ENCODE measurements around the gene SEMA3B.
"Not testable (repeated sequence)": the region's sequence is repeated elsewhere in the genome, so short reads cannot be mapped to it uniquely, and the experiment has no call there.

The SEMA3B gene

GRCh38 chr3:50268703-50269451 lies at the start of gene SEMA3B:
Gene SEMA3B (plus strand): TSS chr3:50269147. CDS start chr3:50269241, 94 bp downstream.
- no peak for DNase-seq (ENCODE audit: low read depth)

- DNase-seq (ENCODE audit: low read depth), result no peak
Observed at GRCh38 chr3:50219285-50219684, 49.7 kb upstream of the SEMA3B start.

DNA sequence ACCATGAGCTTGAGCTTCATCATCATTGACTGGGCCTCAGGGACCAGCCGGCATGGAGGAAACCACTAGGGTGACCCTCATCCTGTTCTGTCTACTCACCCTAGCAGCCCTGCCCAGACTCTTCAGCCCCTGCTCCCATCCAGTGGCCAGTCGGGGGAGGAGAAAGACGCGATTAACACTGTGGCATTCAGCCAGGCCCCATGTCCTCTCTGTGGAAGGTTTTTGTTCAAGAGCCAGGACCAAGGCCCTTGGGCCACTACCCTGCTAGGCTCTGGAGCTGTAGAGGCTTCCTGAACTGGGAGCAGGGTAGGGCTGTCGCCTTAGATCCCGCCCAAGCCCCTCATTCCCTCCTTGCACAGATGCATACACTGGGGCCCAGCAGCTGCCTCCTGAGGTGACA lies 48.8 kb upstream of the SEMA3B start:
- DNase-seq (ENCODE audit: low read depth), result no peak

GRCh38 chr3:50221051-50221410 lies 47.9 kb upstream of the SEMA3B start:
- no peak for DNase-seq (ENCODE audit: low read depth)

DNA sequence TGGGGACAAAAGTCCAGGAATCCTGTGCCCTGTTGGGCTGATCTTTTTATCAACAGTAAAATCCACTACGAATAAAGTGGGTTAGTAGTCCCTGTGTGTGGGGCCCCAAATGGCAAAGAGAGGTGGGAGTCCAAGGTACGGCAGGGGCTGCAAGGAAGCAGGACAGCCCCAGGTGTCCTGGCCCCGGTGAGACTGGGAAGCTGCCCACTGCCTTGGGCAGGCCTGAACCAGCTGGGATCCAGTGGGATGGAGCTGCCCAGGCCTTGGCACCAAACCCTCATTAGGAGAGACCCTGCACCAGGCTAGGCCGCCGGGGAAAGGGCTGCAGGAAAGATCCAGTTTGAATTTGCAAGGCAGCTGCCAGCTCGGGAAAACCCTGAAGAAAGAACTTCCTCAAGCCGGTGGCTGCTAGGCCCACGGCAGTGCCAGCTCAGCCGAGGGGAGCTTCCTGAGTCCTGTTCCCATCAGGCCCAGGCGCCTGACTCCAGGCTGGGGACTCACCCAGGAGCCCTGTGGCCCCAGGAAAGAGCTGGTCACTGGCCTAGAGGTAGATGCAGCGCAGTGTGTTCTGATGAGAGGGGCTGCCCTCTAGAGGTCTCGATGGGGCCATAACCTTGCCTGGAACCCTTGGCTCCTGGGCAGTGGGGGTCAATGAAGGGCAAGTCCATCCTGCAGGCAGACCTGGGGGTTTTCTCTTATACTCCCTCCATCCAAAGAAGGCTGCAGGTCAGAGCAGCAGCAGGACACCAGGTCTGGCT lies 47.4 kb upstream of the SEMA3B start:
- no peak for DNase-seq (ENCODE audit: low read depth)

- DNase-seq (ENCODE audit: low read depth), result no peak
Observed at GRCh38 chr3:50222169-50222528, 46.8 kb upstream of the SEMA3B start.

DNA sequence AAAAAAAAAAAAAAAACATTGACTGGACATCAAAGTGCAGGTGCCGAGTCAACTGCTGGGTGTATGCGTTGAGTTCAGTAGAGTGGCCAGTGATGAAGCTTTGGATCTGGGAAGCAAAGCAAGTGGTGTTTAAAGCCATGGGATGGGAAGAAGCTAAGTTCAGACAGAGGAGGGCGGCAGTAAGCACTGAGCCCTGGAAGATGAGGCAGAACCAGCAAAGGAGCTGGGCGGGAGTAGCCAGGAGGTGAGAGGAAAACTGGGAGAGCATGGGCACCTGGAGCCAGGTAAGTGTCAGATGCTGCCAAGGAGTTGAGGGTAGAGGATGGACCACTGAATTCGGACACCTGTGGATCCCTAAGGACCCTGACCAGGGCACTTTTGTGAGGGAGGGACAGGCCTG lies 44.3 kb upstream of the SEMA3B start:
- no peak for DNase-seq (ENCODE audit: low read depth)

- DNase-seq (ENCODE audit: low read depth), result peak; percentile 42
Observed at GRCh38 chr3:50226888-50227389, 42.0 kb upstream of the SEMA3B start.

GRCh38 chr3:50227390-50228183 lies 41.4 kb upstream of the SEMA3B start:
- peak; percentile 86 for DNase-seq (ENCODE audit: low read depth)

DNA sequence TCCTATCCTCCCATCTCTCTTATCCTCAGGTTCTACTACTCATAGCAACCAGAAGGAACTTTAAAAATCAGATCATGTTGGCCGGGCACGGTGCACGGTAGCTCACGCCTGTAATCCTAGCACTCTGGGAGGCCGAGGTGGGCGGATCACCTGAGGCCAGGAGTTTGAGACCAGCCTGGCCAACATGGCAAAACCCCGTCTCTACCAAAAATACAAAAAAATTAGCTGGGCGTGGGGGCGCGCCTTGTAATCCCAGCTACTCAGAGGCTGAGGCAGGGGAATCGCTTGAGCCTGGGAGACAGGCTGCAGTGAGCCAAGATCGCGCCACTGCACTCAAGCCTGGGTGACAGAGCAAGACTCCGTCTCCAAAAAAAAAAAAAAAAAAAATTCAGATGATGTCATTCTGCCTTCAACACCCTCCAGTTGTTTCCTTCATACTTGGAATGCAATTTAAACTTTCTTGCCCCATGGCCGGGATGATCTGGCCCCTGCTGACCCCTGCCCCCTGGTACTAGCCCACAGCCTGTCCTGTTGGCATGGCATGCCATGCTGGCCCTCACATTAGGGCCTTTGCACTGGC lies 40.7 kb upstream of the SEMA3B start:
- not testable (repeated sequence) for DNase-seq (ENCODE audit: low read depth)

GRCh38 chr3:50229490-50229889 lies 39.5 kb upstream of the SEMA3B start:
- DNase-seq (ENCODE audit: low read depth), result no peak

- DNase-seq (ENCODE audit: low read depth), result no peak
Observed at GRCh38 chr3:50230104-50230793, 38.7 kb upstream of the SEMA3B start.

- DNase-seq (ENCODE audit: low read depth), result peak; percentile 49
Observed at GRCh38 chr3:50230794-50231125, 38.2 kb upstream of the SEMA3B start.

DNA sequence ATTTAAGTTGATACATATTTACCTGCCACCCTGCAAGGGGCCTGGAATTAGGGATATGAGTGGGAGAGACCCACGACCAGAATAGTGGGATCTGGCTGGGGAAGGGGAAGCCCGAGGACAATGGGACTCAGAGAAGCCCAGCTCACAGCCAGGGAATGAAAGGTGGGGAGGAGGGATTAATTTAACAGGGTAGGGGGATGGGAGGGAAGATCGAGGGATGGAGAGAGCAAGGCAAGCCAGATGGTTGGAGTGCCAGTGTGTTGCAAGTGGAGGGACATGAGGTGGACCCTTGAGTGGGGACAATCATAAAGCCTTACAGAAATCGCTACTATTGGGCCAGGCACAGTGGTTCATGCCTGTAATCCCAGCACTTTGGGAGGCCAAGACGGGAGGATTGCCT lies 37.4 kb upstream of the SEMA3B start:
- DNase-seq (ENCODE audit: low read depth), result no peak

DNA sequence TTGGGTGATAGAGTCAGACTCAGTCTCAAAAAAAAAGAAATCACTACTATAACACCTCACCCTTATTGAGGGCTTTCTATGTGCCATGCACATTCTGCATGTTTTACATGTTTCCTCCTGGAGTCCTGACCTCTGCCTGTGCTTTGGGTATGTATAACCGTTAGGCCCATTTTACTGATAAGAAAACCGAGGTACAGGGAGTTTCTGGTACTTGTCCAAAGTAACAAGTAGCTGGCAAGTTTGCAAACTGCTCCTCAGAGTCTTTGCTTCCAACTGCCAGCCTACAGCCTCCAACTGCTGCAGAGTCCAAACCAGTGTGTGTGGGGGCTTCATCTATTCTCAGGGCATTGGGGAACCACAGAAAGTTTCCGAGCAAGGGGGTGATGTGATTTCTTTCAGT lies 36.6 kb upstream of the SEMA3B start:
- DNase-seq (ENCODE audit: low read depth), result no peak

DNA sequence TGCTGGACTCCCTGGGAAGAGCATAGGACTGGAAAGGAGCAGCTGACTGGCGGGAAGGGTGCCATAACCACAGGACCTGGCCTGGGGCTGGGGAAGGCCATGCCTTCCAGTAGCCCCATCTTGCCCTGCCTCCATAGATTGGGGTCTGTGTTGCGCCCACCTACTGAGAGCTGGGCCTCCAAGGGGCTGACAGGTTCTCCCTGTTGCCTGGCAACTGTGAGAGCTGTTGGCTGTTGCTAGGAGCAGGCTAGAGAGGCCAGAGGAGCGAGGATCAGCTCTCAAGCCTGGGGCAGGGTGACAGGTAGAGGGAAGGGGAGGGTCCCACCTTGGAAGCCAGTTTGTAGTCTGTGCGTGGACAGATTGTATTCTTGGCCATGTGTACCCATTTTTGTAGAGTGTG lies 35.8 kb upstream of the SEMA3B start:
- DNase-seq (ENCODE audit: low read depth), result no peak

DNA sequence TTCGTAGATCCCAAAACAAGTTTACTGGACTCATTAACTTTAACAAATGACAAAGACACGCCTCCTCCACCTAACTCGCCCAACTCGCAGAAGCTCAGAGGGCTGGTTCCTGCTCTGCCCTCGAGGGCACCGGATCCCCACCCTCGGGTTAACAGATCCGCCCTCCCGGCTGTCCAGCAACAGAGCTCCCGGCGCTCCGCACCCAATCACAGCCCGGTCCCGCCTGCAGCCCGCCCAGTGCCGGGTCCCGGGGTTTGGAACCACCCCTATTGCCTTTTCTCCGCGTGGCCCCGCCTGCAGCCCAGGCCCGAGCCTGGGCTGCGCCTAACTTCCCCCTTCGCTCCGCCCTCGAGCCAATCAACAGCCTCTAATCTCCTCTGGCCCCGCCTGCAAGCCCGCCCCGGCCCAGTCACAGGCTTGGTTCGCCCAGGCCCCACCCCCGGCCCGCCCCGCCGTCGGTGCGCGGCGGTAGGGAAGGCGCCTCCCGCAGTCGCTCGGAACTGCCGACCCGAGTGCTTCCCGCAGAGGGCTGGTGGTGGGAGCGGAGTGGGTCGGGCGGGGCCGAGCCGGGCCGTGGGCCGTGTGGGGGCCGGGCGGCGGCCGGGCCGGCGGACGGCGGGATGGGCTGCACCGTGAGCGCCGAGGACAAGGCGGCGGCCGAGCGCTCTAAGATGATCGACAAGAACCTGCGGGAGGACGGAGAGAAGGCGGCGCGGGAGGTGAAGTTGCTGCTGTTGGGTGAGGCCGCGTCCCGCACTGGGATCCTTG lies 33.0 kb upstream of the SEMA3B start, which contains the start of gene GNAI2:
TSS of gene GNAI2 (plus strand) at position 489 of the 768 bp plus-strand sequence. CDS start at position 621, 132 bp downstream.
- DNase-seq (ENCODE audit: low read depth), result peak; percentile 99

DNA sequence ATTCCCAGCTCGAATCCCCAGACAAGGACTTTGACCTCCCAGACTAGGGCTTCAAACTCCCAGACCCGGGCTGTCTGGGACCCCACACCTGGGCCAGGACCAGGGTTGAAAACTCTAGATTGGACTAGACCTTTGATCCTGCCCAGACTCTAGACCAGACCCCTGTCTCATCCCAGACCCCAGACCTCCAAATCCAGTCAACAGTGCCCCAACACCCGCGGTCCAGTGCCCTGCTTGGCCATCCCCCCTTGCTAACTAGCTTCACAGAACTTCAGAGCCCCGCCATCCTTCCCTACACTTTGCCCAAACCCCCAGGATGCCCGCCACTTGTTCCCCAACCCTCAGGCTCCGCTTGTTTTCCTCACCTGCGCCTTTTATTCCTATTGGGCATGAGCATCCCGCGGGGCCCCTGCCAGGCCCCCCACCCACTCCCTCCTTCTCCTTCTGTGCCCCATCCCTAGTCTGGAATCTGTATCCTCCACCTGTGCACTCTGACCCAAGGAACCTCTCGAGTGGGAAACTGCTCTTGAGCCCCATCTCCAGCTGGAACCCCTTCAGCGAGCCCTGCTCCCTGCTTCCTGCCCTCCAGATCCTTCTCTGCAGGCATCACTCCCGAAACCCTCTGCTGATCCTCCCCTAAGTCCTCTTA lies 32.3 kb upstream of the SEMA3B start:
- no peak for DNase-seq (ENCODE audit: low read depth)

DNA sequence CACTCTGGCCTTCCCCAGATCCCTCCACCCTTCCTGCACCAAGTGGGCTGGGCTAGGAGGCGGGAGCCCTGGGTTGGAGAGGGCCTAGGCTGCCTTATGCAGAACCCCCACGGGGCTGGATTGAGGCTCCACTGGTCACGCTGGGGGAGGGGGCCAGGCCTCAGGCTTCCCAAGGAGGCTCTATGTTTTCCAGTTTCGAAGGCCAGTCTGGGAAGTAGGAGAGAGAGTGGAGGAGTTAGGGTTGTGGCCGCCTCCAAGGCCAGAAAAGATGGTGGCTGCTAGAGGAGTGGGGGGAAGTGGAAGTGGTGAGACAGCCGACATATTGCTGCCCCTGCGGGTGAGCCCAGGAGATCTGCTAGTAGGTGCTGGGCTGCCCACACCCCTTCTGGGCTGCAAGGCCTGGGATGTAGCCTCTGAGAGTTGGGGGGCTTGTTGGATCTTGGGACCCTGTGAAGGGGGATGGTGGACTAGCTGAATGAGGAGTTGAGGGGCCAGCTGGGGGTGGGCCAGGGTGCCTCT lies 31.8 kb upstream of the SEMA3B start:
- no peak for DNase-seq (ENCODE audit: low read depth)

Data from iris pigment epithelial cell (primary cell).